HepG2 (cell line): ENCODE results near the gene SLC4A11. TPM values are rescaled to one million over a fixed set of nuclear protein-coding genes. Genes with fewer than 3 reads are reported as not detected.

Experiments used
- ATF7-NPFF ChIP-seq: sonication (generic); formaldehyde crosslinking; IDR thresholded peaks from 2 replicates; pipeline ENCODE4 v1.8.1; 2023; ENCODE audit warnings: mild to moderate bottlenecking, low read depth, missing genetic modification reagents, moderate library complexity
- FIP1L1 ChIP-seq: fragments of 200-400 bp; formaldehyde crosslinking; IDR thresholded peaks from 2 replicates; pipeline ENCODE4 v1.6.1; 2018; ENCODE audit warnings: low read depth, mild to moderate bottlenecking, low read length, moderate library complexity, borderline replicate concordance; ENCODE audit not compliant: insufficient read depth
- FUBP1 ChIP-seq: sonication (generic); formaldehyde crosslinking; IDR thresholded peaks from 2 replicates; pipeline ENCODE4 v1.5.1; 2020; ENCODE audit warnings: missing genetic modification reagents, mild to moderate bottlenecking, borderline replicate concordance
- RFX5 ChIP-seq: IDR thresholded peaks from 2 replicates; pipeline ENCODE4 v1.6.1; 2011; ENCODE audit warnings: low read depth, low read length, improper control_type of control experiment
- SOX13 ChIP-seq, 3 experiments: fragments of 450-650 bp in 1 of 3; sonication (generic) in 1 of 3; formaldehyde crosslinking in 1 of 3; IDR thresholded peaks in 2 of 3; conservative IDR thresholded peaks in 1 of 3; 2 replicates each; pipeline versions ENCODE4 v1.5.0 to v1.6.1; 2016 to 2020; ENCODE audit warnings: antibody characterized with exemption in 1 of 3, mild to moderate bottlenecking in 1 of 3, missing compliant biosample characterization in 1 of 3, missing genetic modification reagents in 1 of 3, moderate library complexity in 1 of 3
- SRSF4 ChIP-seq: fragments of 200-400 bp; formaldehyde crosslinking; IDR thresholded peaks from one replicate; pipeline ENCODE4 v1.6.1; 2018; ENCODE audit warnings: mild to moderate bottlenecking, low read depth, low read length, moderate library complexity; ENCODE audit not compliant: poor library complexity, severe bottlenecking
- SRY ChIP-seq: sonication (generic); formaldehyde crosslinking; IDR thresholded peaks from 2 replicates; pipeline ENCODE4 v1.8.0; 2022; ENCODE audit warnings: mild to moderate bottlenecking, missing genetic modification reagents
- TBP ChIP-seq: sonication (generic); formaldehyde crosslinking; IDR thresholded peaks from 2 replicates; pipeline ENCODE4 v1.5.0; 2020; ENCODE audit warnings: missing genetic modification reagents
- XRCC5 ChIP-seq: fragments of 200-400 bp; formaldehyde crosslinking; optimal IDR thresholded peaks from 2 replicates; pipeline ENCODE3; 2017; ENCODE audit warnings: mild to moderate bottlenecking, low read length
- ZBTB49 ChIP-seq: sonication (generic); formaldehyde crosslinking; IDR thresholded peaks from 2 replicates; pipeline ENCODE4 v1.4.0; 2020; ENCODE audit warnings: missing genetic modification reagents, borderline replicate concordance
- ZNF253 ChIP-seq: sonication (generic); formaldehyde crosslinking; IDR thresholded peaks from 2 replicates; pipeline ENCODE4 v1.8.0; 2022; ENCODE audit warnings: mild to moderate bottlenecking, missing genetic modification reagents, borderline replicate concordance
- ZNF580 ChIP-seq: IDR thresholded peaks from 2 replicates; pipeline ENCODE4 v1.6.1; 2016; ENCODE audit warnings: low read depth, borderline replicate concordance
- ZNF775 ChIP-seq: sonication (generic); formaldehyde crosslinking; IDR thresholded peaks from 2 replicates; pipeline ENCODE4 v1.4.0; 2020; ENCODE audit warnings: missing genetic modification reagents, mild to moderate bottlenecking, moderate library complexity, borderline replicate concordance
- ZSCAN29 ChIP-seq: sonication (generic); formaldehyde crosslinking; conservative IDR thresholded peaks from 2 replicates; pipeline ENCODE4 v1.4.0; 2020; ENCODE audit warnings: mild to moderate bottlenecking, missing genetic modification reagents
- polyA plus RNA-seq, 8 experiments: library from polyadenylated mRNA; depleted of rRNA in 3 of 8; stranded (reverse) in 7 of 8; unstranded in 1 of 8; fragments of >200 nt; fragmentation: Illumina TruSeq in 4 of 8; extraction: Trizol in 4 of 8; gene quantifications; 2 replicates each; pipeline versions ENCODE4 v1.2.1 to v1.2.3, GENCODE V29; 2011 to 2016; ENCODE audit warnings: low read depth in 4 of 8, missing spikeins in 1 of 8, mixed read lengths in 1 of 8; ENCODE audit not compliant: insufficient read depth in 1 of 8
- total RNA-seq, 5 experiments: library from RNA; depleted of rRNA; stranded (reverse); fragments of >200 nt; fragmentation: Illumina TruSeq; extraction: Trizol; gene quantifications; 2 replicates each; pipeline ENCODE4 v1.2.3, GENCODE V29; 2016; ENCODE audit warnings: low read depth in 1 of 5
- TF ChIP-seq, protein P1 (sequence below): sonication (generic); formaldehyde crosslinking; IDR thresholded peaks from 2 replicates; pipeline ENCODE4 v1.4.0; 2020; ENCODE audit warnings: missing genetic modification reagents
- TF ChIP-seq, protein P2 (sequence below), 2 experiments: fragments of 450-650 bp in 1 of 2; sonication (generic) in 1 of 2; formaldehyde crosslinking; IDR thresholded peaks; 2 replicates each; pipeline versions ENCODE4 v1.5.0 to v1.8.0; 2020 to 2022; ENCODE audit warnings: mild to moderate bottlenecking in 1 of 2, missing genetic modification reagents in 1 of 2

SLC4A11 gene
- total and polyA plus RNA-seq, 2 of the 13 experiments (the other 11 are each of a cell fraction or from before 2014, with no cell fraction given): 3.9 to 27.0 TPM

GRCh38 chr20:3209257-3209945 lies 29.6 kb downstream of the SLC4A11 start, which contains the start of gene ITPA (continued):
- TF ChIP-seq ZBTB49 (CRISPR knock-in tag) (peak; percentile 56), SRSF4 (no peak), SRY (peak; percentile 50; the same call in 1 of the 2 replicates), FUBP1 (CRISPR knock-in tag) (no peak), SOX13 (IDR thresholded peaks at IDR 0.05) (no peak), SOX13 (CRISPR knock-in tag; conservative IDR thresholded peaks at IDR 0.05 in 1 of 2, IDR thresholded peaks at IDR 0.05 in 1 of 2) (peak in 1 of 2 experiments; percentile 38; a peak in 2 of 4 replicates), ZSCAN29 (peak; percentile 74; the same call in 1 of the 2 replicates), ATF7-NPFF (CRISPR knock-in tag) (peak; percentile 73), XRCC5 (peak; percentile 54), TBP (CRISPR knock-in tag) (no peak; the same call in 1 of the 2 replicates), ZNF580 (no peak; the same call in none of the 2 replicates), ZNF253 (CRISPR knock-in tag) (no peak), FIP1L1 (no peak), RFX5 (peak; percentile 50; the same call in 1 of the 2 replicates), ZNF775 (CRISPR knock-in tag) (no peak; the same call in none of the 2 replicates)
- TF ChIP-seq, protein P1, sequence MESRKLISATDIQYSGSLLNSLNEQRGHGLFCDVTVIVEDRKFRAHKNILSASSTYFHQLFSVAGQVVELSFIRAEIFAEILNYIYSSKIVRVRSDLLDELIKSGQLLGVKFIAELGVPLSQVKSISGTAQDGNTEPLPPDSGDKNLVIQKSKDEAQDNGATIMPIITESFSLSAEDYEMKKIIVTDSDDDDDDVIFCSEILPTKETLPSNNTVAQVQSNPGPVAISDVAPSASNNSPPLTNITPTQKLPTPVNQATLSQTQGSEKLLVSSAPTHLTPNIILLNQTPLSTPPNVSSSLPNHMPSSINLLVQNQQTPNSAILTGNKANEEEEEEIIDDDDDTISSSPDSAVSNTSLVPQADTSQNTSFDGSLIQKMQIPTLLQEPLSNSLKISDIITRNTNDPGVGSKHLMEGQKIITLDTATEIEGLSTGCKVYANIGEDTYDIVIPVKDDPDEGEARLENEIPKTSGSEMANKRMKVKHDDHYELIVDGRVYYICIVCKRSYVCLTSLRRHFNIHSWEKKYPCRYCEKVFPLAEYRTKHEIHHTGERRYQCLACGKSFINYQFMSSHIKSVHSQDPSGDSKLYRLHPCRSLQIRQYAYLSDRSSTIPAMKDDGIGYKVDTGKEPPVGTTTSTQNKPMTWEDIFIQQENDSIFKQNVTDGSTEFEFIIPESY: no peak
- TF ChIP-seq, protein P2, sequence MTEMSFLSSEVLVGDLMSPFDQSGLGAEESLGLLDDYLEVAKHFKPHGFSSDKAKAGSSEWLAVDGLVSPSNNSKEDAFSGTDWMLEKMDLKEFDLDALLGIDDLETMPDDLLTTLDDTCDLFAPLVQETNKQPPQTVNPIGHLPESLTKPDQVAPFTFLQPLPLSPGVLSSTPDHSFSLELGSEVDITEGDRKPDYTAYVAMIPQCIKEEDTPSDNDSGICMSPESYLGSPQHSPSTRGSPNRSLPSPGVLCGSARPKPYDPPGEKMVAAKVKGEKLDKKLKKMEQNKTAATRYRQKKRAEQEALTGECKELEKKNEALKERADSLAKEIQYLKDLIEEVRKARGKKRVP (CRISPR knock-in tag; IDR thresholded peaks at IDR 0.05): peak in 1 of 2 experiments; percentile 45; a peak in 1 of 4 replicates
